ENCODE results near the gene LRRC1. TPM values are rescaled to one million over a fixed set of nuclear protein-coding genes. Genes with fewer than 3 reads are reported as not detected.

LRRC1 gene
- total RNA-seq, 1 donor from 2014 or later, result 14.3 TPM

GRCh38 chr6:53797304-53797703, 2.5 kb downstream of the LRRC1 start:
- no peak for DNase-seq (ENCODE audit: low read depth)
- H3K9me3 Mint-ChIP-seq (ENCODE audit: unreplicated experiment), result no peaks in the 10 kb centered on the region
- Histone ChIP-seq H3K36me3 (ENCODE audit: insufficient read depth, low read length) (no peaks in the 10 kb centered on the region), H3K4me3 (ENCODE audit: insufficient read depth, low read depth, low read length) (no peak overlapping the region), H3K4me1 (ENCODE audit: insufficient read depth, low read length) (peaks cover 21% of the 10 kb centered on the region), H3K9me3 (ENCODE audit: insufficient read depth, low read depth, low read length) (no peaks in the 10 kb centered on the region), H3K27me3 (ENCODE audit: insufficient read depth, low read length) (no peaks in the 10 kb centered on the region), H3K79me2 (ENCODE audit: insufficient read depth, low read length) (peaks cover 15% of the 10 kb centered on the region), H3K27ac (ENCODE audit: low read depth, low read length) (no peak overlapping the region), H3K4me2 (ENCODE audit: low read length) (peak overlapping the region; percentile 93), H2AFZ (ENCODE audit: low read depth, low read length) (no peak overlapping the region), H4K20me1 (ENCODE audit: insufficient read depth, low read length) (peaks cover 21% of the 10 kb centered on the region), H3K9ac (ENCODE audit: low read length) (no peak overlapping the region)
- no peaks in the 10 kb centered on the region for H3K27me3 Mint-ChIP-seq (ENCODE audit: low read depth, unreplicated experiment)
- no peak for FAIRE-seq
- H3K27ac Mint-ChIP-seq (ENCODE audit: unreplicated experiment), result no peak overlapping the region
- TF ChIP-seq EZH2 (IDR thresholded peaks at IDR 0.05; ENCODE audit: insufficient read depth, low read length), result no peak
- no peak for TF ChIP-seq CTCF (IDR thresholded peaks at IDR 0.05; ENCODE audit: insufficient read depth, low read depth, low read length)
- peaks cover 17% of the 10 kb centered on the region for H3K4me1 Mint-ChIP-seq (ENCODE audit: low read depth, unreplicated experiment)
- H3K4me3 Mint-ChIP-seq (ENCODE audit: unreplicated experiment), result peak overlapping the region; percentile 95
- no peaks in the 10 kb centered on the region for H3K36me3 Mint-ChIP-seq (ENCODE audit: low read depth, unreplicated experiment)

- peaks cover 27% of the 10 kb centered on the region for H4K20me1 ChIP-seq (ENCODE audit: insufficient read depth, low read length)
These were observed 4.5 kb downstream of the LRRC1 start for GRCh38 chr6:53799340-53799739.

More at GRCh38 chr6:53799340-53799739, 4.5 kb downstream of the LRRC1 start:
- Histone ChIP-seq H3K36me3 (ENCODE audit: insufficient read depth, low read length) (no peaks in the 10 kb centered on the region), H3K27ac (ENCODE audit: low read depth, low read length) (no peak overlapping the region), H3K4me2 (ENCODE audit: low read length) (no peak overlapping the region), H2AFZ (ENCODE audit: low read depth, low read length) (no peak overlapping the region), H3K4me3 (ENCODE audit: insufficient read depth, low read depth, low read length) (no peak overlapping the region), H3K79me2 (ENCODE audit: insufficient read depth, low read length) (peaks cover 17% of the 10 kb centered on the region), H3K4me1 (ENCODE audit: insufficient read depth, low read length) (peaks cover 16% of the 10 kb centered on the region), H3K27me3 (ENCODE audit: insufficient read depth, low read length) (no peaks in the 10 kb centered on the region), H3K9ac (ENCODE audit: low read length) (no peak overlapping the region), H3K9me3 (ENCODE audit: insufficient read depth, low read depth, low read length) (no peaks in the 10 kb centered on the region)
- DNase-seq (ENCODE audit: low read depth) (no peak), FAIRE-seq (no peak)
- no peak overlapping the region for H3K27ac Mint-ChIP-seq (ENCODE audit: unreplicated experiment)
- no peaks in the 10 kb centered on the region for H3K27me3 Mint-ChIP-seq (ENCODE audit: low read depth, unreplicated experiment)
- no peaks in the 10 kb centered on the region for H3K36me3 Mint-ChIP-seq (ENCODE audit: low read depth, unreplicated experiment)
- peaks cover 20% of the 10 kb centered on the region for H3K4me1 Mint-ChIP-seq (ENCODE audit: low read depth, unreplicated experiment)
- TF ChIP-seq CTCF (IDR thresholded peaks at IDR 0.05; ENCODE audit: insufficient read depth, low read depth, low read length) (no peak), EZH2 (IDR thresholded peaks at IDR 0.05; ENCODE audit: insufficient read depth, low read length) (no peak)
- no peaks in the 10 kb centered on the region for H3K9me3 Mint-ChIP-seq (ENCODE audit: unreplicated experiment)
- H3K4me3 Mint-ChIP-seq (ENCODE audit: unreplicated experiment), result no peak overlapping the region

Data from astrocyte (in vitro differentiated cells and primary cell).